ENCODE measurements around the gene NAXE.
A peak's percentile ranks its signal among the peaks of the same experiment; 100 is the strongest.

NAXE gene

DNA sequence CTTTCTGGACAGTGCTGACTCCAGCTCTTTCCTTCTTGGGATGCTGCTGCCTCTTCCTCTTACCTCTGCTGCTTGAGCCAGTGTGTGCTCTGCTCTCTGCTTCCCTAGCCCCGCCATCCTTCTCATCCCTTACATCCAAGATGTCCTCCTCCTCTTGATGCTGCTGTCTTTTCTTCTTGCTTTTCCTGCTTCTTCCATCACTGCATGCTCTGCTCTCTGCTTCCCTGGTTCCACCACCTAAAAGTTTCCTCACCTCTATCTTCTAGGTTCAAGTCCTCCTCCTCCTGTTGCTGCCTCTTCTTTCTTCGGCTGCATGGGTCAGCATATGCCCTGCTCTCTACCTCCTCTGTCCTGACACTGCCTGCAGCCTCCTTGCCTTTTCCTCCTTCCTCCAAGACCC lies 3.4 kb downstream of the NAXE start:
- DNase-seq (ENCODE audit: low spot score): no peak
- TF ChIP-seq CTCF (IDR thresholded peaks at IDR 0.05; ENCODE audit: borderline replicate concordance, control extremely low read depth, extremely low read depth, insufficient read depth, missing control alignments): no peak
- in situ Hi-C loops (cut with MboI; ENCODE audit: low sequenced_read_pairs, unreplicated experiment): no loop called here

- in situ Hi-C loops (cut with MboI; ENCODE audit: low sequenced_read_pairs, unreplicated experiment): no loop called here
- no peak for DNase-seq (ENCODE audit: low spot score)
- no peak for TF ChIP-seq CTCF (IDR thresholded peaks at IDR 0.05; ENCODE audit: borderline replicate concordance, control extremely low read depth, extremely low read depth, insufficient read depth, missing control alignments)
Observed at GRCh38 chr1:156596426-156596825, 4.8 kb downstream of the NAXE start.

- no peak for TF ChIP-seq CTCF (IDR thresholded peaks at IDR 0.05; ENCODE audit: borderline replicate concordance, control extremely low read depth, extremely low read depth, insufficient read depth, missing control alignments)
- in situ Hi-C loops (cut with MboI; ENCODE audit: low sequenced_read_pairs, unreplicated experiment): no loop called here
- no peak for DNase-seq (ENCODE audit: low spot score)
Observed at GRCh38 chr1:156598125-156598524, 6.5 kb downstream of the NAXE start.

DNA sequence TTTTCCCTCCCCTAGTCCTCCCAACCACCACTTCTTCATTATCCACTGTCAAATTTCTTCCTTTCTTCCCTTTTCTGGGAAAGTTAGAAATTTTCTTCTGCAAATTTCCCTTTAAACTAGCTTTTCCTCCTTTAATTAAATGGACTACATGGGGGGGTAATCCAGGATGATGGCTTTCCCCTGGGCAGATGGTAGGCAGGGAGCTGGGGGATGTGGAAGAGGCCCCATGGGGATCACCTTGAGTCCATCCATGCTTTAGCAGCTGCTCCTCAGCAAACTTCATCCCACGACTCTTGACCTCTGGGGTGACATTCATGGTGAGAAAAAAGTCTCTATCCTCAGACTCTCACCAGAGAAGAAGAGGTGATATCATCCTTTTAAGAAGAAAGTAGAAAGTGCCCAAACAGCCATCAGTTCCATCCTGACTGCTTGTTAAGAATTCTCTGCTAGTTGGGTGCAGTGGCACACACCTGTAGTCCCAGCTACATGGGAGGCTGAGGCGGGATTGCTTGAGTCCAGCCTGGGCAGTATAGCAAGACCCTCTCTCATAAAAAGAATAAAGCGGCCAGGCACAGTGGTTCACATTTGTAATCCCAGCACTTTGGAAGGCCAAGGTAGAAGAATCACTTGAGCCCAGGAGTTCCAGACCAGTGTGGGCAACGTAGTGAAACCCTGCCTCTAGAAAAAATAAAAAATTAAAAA lies 7.3 kb downstream of the NAXE start:
- in situ Hi-C loops (cut with MboI; ENCODE audit: low sequenced_read_pairs, unreplicated experiment): no loop called here
- DNase-seq (ENCODE audit: low spot score): no peak
- TF ChIP-seq CTCF (IDR thresholded peaks at IDR 0.05; ENCODE audit: borderline replicate concordance, control extremely low read depth, extremely low read depth, insufficient read depth, missing control alignments): no peak

DNA sequence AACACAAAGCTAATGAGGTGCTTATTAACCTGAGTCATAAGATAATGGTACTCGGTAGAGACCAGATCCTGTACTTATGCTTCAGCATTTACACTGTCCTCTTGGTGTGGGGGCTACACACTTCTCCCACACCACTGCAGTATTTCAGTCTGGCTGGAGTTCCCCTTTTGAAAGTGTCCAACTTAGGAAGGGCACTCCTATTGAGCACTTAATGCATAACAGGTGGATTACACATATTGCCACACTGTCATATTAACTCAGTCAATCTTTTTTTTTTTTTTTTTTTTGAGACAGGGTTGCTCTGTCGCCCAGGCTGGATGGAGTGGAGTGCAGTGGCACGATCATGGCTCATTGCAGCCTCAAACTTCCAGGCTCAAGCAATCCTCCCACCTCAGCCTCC lies 8.2 kb downstream of the NAXE start:
- TF ChIP-seq CTCF (IDR thresholded peaks at IDR 0.05; ENCODE audit: borderline replicate concordance, control extremely low read depth, extremely low read depth, insufficient read depth, missing control alignments): peak; percentile 7
- in situ Hi-C loops (cut with MboI; ENCODE audit: low sequenced_read_pairs, unreplicated experiment): loop anchor here (10.0 kb wide), 1 partner anchor 215 kb away; no protein-coding TSS in a partner anchor
- DNase-seq (ENCODE audit: low spot score): peak; percentile 48

DNA sequence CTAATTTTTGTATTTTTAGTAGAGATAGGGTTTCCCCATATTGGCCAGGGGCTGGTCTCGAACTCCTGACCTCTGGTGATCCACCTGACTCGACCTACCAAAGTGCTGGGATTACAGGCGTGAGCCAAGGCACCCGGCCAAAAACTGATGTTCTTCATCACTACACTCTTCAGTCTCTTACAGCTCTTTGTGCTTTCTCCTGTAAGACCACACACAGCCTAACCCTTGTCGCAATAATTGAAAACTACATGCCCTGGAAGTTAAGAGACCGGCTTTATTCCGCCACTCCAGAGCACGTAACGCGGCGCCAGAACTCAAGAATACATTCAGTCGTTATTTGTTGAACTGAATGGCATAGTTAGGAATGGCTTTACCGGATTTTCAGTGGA lies 9.2 kb downstream of the NAXE start:
- in situ Hi-C loops (cut with MboI; ENCODE audit: low sequenced_read_pairs, unreplicated experiment): loop anchor here (10.0 kb wide), 1 partner anchor 216 kb away; no protein-coding TSS in a partner anchor
- no peak for TF ChIP-seq CTCF (IDR thresholded peaks at IDR 0.05; ENCODE audit: borderline replicate concordance, control extremely low read depth, extremely low read depth, insufficient read depth, missing control alignments)
- DNase-seq (ENCODE audit: low spot score): no peak
